GM21619 (cell line): ENCODE results near the gene MRPS12.

ENCODE experiments used
- ATAC-seq: cut with Tn5 transposase; IDR thresholded peaks from one replicate; pipeline ENCODE4 v1.9.1; 2021; ENCODE audit not compliant: unreplicated experiment

Gene MRPS12

GRCh38 chr19:38974624-38975213 is 44.0 kb downstream of the MRPS12 start:
- no peak for ATAC-seq

GRCh38 chr19:38975214-38975860 is 44.6 kb downstream of the MRPS12 start, which contains the start of gene FBXO17:
FBXO17 (minus strand) TSS chr19:38975742; CDS start chr19:38950319, 25,423 bp downstream.
- no peak for ATAC-seq

DNA sequence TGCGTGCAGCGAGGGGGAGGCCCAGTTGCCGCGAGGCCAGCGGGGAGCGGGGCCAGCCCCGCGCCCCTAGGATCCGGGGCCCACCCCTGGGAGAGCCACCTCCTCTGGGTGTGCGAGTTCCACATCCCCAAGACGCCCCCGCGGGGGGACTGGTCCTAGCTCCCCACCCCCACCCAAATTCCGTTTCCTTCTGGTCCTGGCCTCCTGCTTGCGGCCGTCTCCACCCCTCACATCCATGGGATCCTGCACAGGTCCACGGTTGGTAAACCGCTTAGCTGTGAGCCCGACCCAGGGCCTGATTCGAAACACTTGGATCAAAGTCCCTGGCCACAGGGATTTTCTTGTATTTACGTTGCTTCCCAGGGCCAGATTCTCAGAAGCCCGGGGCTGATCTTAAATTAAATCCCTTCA is 45.1 kb downstream of the MRPS12 start:
- ATAC-seq, result no peak

DNA sequence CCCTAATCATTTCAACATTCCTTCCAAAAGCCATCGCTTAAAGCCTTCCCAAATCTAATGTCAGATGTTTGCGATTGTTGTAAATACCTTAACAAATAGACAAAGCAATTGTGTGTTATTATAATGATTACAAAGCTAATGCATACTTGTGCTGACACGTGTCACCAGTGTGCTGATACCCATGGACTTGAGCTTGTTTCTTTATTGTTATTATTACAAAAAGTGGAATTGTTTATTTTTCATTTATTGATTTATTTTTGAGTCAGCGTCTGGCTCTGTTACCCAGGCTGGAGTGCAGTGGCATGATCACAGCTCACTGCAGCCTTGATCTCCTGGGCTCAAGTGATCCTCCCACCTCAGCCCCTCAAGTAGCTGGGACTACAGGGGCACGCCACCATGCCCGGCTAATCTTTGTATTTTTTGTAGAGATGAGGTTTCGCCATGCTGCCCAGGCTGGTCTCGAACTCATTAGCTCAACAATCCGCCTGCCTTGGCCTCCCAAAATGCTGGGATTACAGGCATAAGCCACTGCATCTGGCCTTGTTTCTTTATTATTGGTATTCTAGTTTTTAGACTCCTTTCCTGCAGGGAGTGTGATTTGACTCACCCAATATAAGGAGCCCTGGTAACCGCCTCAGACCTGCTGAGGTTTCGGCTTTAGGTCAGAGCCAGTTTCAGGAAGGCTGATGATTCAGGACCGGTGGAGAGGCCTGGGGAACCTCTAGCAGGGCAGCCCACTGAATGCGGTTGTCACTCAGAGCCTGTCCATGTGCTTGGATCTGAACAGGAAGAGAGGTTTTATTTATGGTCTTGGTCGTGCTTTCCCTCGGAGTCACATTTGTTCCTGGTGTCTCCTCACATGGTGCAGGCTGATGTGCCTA is 46.9 kb downstream of the MRPS12 start:
- peak; percentile 76 for ATAC-seq

GRCh38 chr19:38978326-38978689 is 47.6 kb downstream of the MRPS12 start:
- no peak for ATAC-seq

GRCh38 chr19:38979812-38980211 is 49.1 kb downstream of the MRPS12 start:
- ATAC-seq, result no peak

DNA sequence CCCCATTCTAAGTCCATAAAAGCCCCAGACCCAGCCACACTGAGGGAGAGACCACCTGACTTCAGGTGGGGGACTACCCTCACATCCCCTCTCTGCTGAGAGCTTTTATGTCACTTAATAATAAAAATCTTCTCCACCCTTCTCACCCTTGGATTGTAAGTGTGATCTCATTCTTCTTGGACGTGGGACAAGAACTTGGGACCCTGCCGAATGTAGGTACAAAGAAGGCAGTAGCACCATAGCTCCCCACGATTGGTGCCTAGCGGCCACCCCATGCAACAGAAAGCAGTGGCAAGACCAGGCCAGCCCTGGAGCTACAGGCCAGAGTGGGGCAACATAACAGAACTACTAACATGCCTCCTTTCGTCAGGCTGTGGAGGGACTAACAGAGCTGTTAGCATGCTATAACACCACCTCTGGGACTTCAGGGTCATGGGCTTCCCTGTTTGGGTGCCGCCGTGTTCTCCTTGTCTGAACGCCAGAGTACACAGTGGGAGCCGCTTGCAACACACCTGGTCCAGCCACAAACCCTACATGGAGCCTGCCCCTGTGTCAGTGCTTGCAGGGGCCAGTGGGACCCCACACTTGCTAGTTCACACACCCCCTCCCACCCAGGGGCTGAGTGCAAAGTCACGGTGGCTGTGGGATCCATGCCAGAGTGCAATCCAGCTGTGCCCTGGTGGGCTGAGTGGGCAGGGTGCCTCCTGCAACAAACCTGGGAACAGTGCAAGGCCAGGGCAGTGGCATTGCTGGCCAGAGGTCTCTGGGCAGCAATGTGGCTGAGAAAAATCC is 50.0 kb downstream of the MRPS12 start:
- ATAC-seq, result no peak
